HG02938 (cell line): ENCODE data around the gene SLC9A5.

Experiments used
- ATAC-seq: cut with Tn5 transposase; IDR thresholded peaks from one replicate; pipeline ENCODE4 v1.9.1; 2021; ENCODE audit warnings: mild to moderate bottlenecking, moderate library complexity; ENCODE audit not compliant: unreplicated experiment

The SLC9A5 gene

GRCh38 chr16:67280090-67281015, 31.6 kb downstream of the SLC9A5 start:
- ATAC-seq: no peak

- no peak for ATAC-seq
Observed at GRCh38 chr16:67281536-67282446, 33.0 kb downstream of the SLC9A5 start.

DNA sequence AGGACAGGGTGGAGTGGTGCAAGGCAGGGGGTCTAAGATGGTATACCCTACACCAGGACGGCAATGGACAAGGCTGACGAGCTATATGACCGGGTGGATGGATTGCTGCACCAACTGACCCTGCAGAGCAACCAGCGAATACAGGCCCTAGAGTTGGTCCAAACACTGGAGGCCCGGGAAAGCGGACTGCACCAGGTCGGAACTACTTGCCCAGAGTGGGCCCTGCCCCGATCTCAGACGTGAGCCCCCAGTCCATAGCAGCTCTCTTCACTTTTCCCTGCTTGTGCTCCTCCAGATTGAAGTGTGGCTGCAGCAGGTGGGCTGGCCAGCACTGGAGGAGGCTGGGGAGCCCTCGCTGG, 33.6 kb downstream of the SLC9A5 start:
- no peak for ATAC-seq

GRCh38 chr16:67283039-67283825, 34.5 kb downstream of the SLC9A5 start:
- ATAC-seq: no peak

DNA sequence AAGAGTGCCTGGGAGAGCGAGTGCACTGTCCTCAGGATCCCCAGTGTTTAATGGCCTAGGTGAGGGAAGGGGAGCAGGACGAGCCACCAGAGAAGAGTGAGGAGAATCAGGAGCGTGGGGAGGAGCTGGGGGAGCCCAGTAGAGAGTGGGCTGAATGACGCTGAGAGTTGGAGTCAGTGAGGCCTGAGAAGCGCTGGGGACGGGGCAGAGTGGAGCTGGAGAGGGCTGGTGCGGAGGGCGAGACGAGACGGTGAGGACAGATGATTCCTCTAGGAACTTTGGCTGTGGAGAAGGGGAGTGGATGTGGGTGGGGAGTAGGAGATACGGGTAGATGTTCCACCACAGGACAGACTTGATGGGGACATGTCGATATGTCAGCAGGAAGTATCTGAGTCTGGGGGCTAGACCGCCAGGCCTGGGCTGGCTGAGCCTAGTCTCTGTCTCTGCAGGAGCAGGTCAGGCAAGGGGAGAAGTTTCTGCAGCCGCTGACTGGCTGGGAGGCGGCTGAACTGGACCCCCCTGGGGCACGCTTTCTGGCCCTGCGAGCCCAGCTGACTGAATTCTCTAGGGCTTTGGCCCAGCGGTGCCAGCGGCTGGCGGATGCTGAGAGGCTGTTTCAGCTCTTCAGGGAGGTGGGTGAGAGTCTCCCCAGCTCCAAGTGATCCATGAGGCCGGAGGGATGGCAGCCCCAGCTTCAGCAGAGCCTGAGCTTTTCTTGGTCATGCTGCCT, 35.2 kb downstream of the SLC9A5 start:
- no peak for ATAC-seq

GRCh38 chr16:67284699-67285646, 36.2 kb downstream of the SLC9A5 start:
- no peak for ATAC-seq

DNA sequence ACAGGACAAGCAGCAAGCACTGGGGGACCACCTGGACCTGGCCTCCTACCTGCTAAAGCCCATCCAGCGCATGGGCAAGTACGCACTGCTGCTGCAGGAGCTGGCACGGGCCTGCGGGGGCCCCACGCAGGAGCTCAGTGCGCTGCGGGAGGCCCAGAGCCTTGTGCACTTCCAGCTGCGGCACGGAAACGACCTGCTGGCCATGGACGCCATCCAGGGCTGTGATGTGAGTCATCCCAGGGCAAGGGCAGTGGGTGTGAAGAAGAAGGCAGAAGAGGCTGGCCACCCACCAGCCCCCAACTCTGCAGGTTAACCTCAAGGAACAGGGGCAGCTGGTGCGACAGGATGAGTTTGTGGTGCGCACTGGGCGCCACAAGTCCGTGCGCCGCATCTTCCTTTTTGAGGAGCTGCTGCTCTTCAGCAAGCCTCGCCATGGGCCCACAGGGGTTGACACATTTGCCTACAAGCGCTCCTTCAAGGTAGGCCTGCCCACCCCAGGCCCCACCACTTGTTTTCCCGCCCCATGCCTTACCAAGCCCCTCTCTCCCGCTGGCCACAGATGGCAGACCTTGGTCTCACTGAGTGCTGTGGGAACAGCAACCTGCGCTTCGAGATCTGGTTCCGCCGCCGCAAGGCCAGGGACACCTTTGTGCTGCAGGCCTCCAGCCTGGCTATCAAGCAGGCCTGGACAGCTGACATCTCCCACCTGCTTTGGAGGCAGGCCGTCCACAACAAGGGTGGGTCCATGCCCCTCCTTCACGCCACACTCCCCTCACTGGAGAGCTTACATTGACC, 37.9 kb downstream of the SLC9A5 start:
- no peak for ATAC-seq

- no peak for ATAC-seq
Observed at GRCh38 chr16:67287960-67288359, 39.2 kb downstream of the SLC9A5 start.

- ATAC-seq: no peak
Observed at GRCh38 chr16:67291461-67291860, 42.7 kb downstream of the SLC9A5 start.

GRCh38 chr16:67294171-67294757, 45.5 kb downstream of the SLC9A5 start:
- no peak for ATAC-seq

DNA sequence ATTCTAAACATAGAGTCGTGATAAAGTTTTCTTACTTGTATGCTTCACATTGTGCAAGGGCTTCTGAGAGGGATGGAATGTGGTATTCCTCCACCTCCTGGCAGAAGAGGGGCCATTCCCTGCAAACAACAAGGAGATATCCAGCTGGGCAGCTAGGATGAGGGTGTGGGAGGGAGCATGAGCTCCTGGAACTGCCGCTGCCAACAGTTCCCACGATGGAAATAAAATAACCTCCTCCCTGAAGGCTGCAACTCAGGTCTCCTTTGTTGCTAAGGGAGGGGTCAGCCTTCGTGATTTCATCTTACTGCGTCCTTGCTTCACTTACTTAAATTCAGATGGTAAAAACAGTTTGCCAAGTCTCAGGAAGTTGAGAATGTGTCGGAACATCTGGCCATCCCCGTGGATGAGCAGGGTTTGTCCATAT, 46.2 kb downstream of the SLC9A5 start:
- ATAC-seq: no peak

GRCh38 chr16:67296420-67296819, 47.6 kb downstream of the SLC9A5 start:
- no peak for ATAC-seq

DNA sequence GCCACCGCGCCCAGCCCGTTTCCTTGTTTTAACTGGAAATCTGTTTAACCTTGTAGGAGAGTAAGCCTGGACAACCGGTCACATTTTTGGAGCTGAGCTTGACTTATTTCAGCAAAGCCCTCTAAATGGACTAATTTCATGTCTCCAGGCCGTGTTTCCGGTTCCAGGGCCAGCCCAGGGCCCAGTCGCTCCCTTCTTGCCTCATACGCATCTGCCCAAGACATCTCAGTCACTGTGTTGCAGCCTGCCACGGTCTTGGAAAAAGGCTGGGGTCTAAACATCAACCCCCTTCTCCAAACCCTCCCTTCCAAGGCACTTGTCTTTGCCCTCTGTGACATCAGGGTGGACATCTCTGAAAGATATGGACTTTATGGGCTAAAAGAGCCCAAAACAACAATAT, 49.5 kb downstream of the SLC9A5 start:
- no peak for ATAC-seq

DNA sequence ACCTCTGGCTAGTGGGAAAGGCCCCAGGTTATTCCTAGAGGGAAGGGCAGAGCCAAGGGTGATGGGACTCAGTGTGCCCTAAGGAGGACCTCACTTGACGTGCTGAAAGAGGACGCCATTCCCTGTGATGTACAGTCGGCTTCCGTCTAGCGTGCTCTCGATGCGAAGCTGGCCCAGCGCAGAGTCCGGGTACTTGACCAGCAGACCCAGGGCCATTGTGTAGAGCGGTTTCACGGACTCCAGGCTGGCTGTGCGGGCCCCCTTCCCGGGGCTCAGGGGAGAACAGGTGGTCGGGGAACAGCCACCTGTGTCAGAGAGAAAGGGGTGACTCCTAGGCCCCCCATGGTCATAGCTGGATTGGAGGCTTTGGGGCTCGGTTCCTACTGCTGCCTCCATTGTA, 50.5 kb downstream of the SLC9A5 start:
- no peak for ATAC-seq

DNA sequence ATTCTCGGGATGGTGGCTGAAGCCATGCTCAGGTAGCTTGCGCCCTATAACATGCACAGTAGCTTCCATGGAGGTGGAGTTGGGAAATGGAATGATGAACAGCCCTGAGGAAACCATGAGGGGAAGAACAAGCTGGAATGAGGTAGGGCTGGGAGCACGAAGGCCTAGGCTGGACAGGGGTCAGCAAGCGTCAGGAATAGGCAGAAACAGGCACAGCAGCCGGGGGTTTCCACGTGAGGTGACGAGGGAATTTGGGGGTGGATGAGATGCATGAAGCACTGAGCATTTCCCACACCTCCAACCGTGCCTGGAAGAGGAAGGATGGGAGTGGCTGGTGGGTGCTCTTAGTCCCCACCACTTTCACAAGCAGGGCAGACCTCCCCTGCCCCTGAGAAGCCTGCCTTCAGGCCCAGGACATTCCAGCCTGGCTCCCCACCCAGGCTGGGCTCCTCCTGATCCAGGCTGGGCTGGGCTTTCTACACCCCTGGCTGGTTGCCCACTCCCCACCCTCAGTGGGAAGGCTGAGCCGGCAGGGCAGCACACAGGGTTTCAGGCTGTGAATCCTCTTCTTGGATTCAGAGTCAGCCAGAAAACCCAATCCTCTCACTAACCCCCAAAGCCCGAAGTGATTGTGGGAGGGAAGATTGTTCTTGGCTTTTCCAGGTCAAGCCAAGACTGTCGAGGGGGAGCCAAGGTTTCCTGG, 52.5 kb downstream of the SLC9A5 start:
- no peak for ATAC-seq

DNA sequence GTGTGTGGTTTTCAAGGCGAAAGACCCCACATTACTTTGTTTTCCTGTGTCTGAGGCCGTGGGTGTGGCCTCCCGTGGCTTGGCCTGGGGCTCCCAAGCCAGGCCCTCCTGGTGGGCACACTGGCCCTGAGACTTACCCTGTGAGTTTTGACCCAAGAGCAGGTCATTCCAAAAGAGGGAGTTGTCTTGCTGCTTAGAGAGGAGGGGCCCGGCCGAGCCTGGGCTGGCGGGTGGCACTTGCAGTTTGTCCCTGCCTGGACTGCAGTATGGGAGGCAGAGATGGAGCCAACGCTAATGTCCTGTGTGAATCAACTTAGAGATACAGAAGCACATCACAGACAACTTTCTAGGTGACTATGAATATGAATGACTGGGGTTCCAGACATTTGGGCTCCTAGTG, 53.3 kb downstream of the SLC9A5 start:
- no peak for ATAC-seq

DNA sequence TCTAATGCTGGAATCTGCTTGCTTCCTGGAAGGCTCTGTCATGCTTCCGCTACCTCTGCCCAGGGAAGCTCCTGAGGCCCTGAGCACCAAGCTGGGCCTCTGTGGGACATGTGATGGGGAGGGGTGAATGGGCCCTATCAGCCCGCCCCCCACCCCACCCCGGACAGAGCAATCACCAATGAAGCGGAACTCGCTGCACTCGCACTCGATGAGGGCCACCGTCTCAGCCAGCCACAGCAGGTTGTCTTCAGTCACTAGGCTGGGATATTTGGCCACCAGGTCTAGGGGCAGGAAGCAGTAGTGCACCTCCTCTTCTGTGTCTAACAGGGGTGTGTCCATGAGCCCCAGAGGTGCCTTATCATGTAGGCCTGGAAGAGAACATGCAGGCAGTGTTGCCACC, 54.2 kb downstream of the SLC9A5 start:
- ATAC-seq: no peak
